Parathyroid adenoma (tissue), 2 donors: ENCODE results near the gene GPC5.

Experiments
- H2AFZ ChIP-seq: fragments of 300-600 bp; sonication (generic); one replicate; pipeline ENCODE4 v1.7.0; 2017; ENCODE audit warnings: antibody characterized with exemption, mild to moderate bottlenecking
- H3K27ac ChIP-seq: fragments of 300-600 bp; sonication (generic); one replicate; pipeline ENCODE4 v1.7.0; 2017
- H3K27me3 ChIP-seq: fragments of 300-600 bp; sonication (generic); one replicate; pipeline ENCODE4 v1.7.0; 2017; ENCODE audit warnings: low read length; ENCODE audit not compliant: control insufficient read depth, insufficient read depth
- H3K36me3 ChIP-seq: fragments of 300-600 bp; sonication (generic); one replicate; pipeline ENCODE4 v1.7.0; 2017; ENCODE audit warnings: low read length; ENCODE audit not compliant: control insufficient read depth, insufficient read depth
- H3K4me1 ChIP-seq: fragments of 300-600 bp; sonication (generic); one replicate; pipeline ENCODE4 v1.7.0; 2017; ENCODE audit warnings: control low read depth
- H3K4me2 ChIP-seq: fragments of 300-600 bp; sonication (generic); one replicate; pipeline ENCODE4 v1.7.0; 2017; ENCODE audit warnings: low read length
- H3K4me3 ChIP-seq: fragments of 300-600 bp; sonication (generic); one replicate; pipeline ENCODE4 v1.7.0; 2017; ENCODE audit warnings: low read depth, low read length
- H3K79me2 ChIP-seq: fragments of 300-600 bp; sonication (generic); one replicate; pipeline ENCODE4 v1.7.0; 2017; ENCODE audit warnings: control low read depth
- H3K9ac ChIP-seq: fragments of 300-600 bp; sonication (generic); one replicate; pipeline ENCODE4 v1.7.0; 2017; ENCODE audit warnings: mild to moderate bottlenecking
- H3K9me3 ChIP-seq: fragments of 300-600 bp; sonication (generic); one replicate; pipeline ENCODE4 v1.7.0; 2017; ENCODE audit warnings: low read length; ENCODE audit not compliant: control insufficient read depth
- TF ChIP-seq, protein P1 (sequence below): fragments of 300-600 bp; sonication (generic); IDR thresholded peaks from one replicate; pipeline ENCODE4 v1.7.0; 2017; ENCODE audit warnings: antibody characterized with exemption, mild to moderate bottlenecking
- donor health status: primary hyperparathyroidism.

Gene GPC5

GRCh38 chr13:92717857-92718256 lies 1319.4 kb downstream of the GPC5 start:
- H3K4me1 ChIP-seq = no peaks in the 10 kb centered on the region
- no peak overlapping the region for H2AFZ ChIP-seq
- H3K79me2 ChIP-seq = no peaks in the 10 kb centered on the region
- H3K27ac ChIP-seq = no peak overlapping the region
- no peak overlapping the region for H3K4me3 ChIP-seq
- H3K9ac ChIP-seq = no peak overlapping the region
- no peaks in the 10 kb centered on the region for H3K27me3 ChIP-seq
- H3K4me2 ChIP-seq = no peak overlapping the region
- H3K36me3 ChIP-seq = no peaks in the 10 kb centered on the region
- TF ChIP-seq, protein P1, sequence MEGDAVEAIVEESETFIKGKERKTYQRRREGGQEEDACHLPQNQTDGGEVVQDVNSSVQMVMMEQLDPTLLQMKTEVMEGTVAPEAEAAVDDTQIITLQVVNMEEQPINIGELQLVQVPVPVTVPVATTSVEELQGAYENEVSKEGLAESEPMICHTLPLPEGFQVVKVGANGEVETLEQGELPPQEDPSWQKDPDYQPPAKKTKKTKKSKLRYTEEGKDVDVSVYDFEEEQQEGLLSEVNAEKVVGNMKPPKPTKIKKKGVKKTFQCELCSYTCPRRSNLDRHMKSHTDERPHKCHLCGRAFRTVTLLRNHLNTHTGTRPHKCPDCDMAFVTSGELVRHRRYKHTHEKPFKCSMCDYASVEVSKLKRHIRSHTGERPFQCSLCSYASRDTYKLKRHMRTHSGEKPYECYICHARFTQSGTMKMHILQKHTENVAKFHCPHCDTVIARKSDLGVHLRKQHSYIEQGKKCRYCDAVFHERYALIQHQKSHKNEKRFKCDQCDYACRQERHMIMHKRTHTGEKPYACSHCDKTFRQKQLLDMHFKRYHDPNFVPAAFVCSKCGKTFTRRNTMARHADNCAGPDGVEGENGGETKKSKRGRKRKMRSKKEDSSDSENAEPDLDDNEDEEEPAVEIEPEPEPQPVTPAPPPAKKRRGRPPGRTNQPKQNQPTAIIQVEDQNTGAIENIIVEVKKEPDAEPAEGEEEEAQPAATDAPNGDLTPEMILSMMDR = no peak
- H3K9me3 ChIP-seq = no peaks in the 10 kb centered on the region

GRCh38 chr13:92719868-92720267 lies 1321.4 kb downstream of the GPC5 start:
- Histone ChIP-seq H3K4me1 (no peaks in the 10 kb centered on the region), H3K36me3 (no peaks in the 10 kb centered on the region)

DNA sequence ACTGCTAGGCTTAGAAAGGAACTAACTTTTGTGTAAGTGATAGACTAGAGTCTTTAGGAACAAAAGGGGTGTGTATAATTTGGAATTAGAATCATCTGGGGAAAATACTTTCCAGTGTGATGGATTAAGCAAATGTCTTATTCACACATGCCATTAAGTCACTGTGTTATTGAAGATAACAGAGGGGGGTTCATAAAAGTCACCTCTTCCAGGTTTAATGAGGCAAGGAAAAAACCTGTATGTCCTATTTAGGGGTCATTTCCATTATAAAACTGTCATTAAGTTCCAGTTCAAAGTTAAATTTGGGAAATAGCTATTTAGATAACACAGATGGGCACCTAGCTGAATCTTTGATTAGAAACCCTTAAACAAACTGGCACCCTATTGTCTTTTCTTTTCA lies 1323.2 kb downstream of the GPC5 start:
- H3K9me3 ChIP-seq = no peaks in the 10 kb centered on the region
- H3K36me3 ChIP-seq = no peaks in the 10 kb centered on the region
- H3K79me2 ChIP-seq = no peaks in the 10 kb centered on the region
- no peak overlapping the region for H3K4me3 ChIP-seq
- H2AFZ ChIP-seq = no peak overlapping the region
- H3K4me1 ChIP-seq = no peaks in the 10 kb centered on the region
- H3K27me3 ChIP-seq = no peaks in the 10 kb centered on the region
- H3K4me2 ChIP-seq = no peak overlapping the region
- no peak overlapping the region for H3K9ac ChIP-seq
- TF ChIP-seq, protein P1 = no peak
- no peak overlapping the region for H3K27ac ChIP-seq

More at GRCh38 chr13:92719868-92720267, 1321.4 kb downstream of the GPC5 start:
- no peaks in the 10 kb centered on the region for H3K79me2 ChIP-seq
- no peak overlapping the region for H3K4me2 ChIP-seq
- no peaks in the 10 kb centered on the region for H3K27me3 ChIP-seq
- H3K9me3 ChIP-seq = no peaks in the 10 kb centered on the region
- H3K27ac ChIP-seq = no peak overlapping the region
- no peak overlapping the region for H3K4me3 ChIP-seq
- TF ChIP-seq, protein P1 = no peak
- no peak overlapping the region for H3K9ac ChIP-seq
- no peak overlapping the region for H2AFZ ChIP-seq

DNA sequence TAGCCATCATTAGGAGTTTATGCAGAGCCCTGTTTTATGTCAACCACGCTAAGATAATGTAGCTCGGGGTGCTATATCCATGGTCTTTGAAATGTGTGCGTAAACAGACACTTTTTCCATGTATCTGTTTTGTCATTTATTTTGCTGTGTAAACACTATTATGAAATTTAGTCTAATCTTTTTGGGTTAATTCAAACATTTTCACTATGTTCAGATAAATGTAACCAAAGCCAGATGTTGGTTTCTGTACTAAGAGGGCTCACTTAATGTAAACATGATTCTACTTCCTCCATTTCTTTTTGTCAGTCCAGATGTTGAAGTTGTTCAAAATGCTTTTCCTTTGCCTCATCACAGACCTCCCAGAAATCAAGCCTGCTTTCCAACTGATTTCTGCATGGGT lies 1328.7 kb downstream of the GPC5 start:
- TF ChIP-seq, protein P1 = no peak
- no peak overlapping the region for H2AFZ ChIP-seq
- H3K79me2 ChIP-seq = no peaks in the 10 kb centered on the region
- H3K9me3 ChIP-seq = no peaks in the 10 kb centered on the region
- no peak overlapping the region for H3K4me2 ChIP-seq
- H3K27ac ChIP-seq = no peak overlapping the region
- no peaks in the 10 kb centered on the region for H3K27me3 ChIP-seq
- no peak overlapping the region for H3K9ac ChIP-seq
- no peak overlapping the region for H3K4me3 ChIP-seq
- H3K36me3 ChIP-seq = no peaks in the 10 kb centered on the region
- no peaks in the 10 kb centered on the region for H3K4me1 ChIP-seq

GRCh38 chr13:92734068-92734467 lies 1335.6 kb downstream of the GPC5 start:
- H3K9me3 ChIP-seq = no peaks in the 10 kb centered on the region
- no peak overlapping the region for H3K4me3 ChIP-seq
- H3K36me3 ChIP-seq = no peaks in the 10 kb centered on the region
- no peak overlapping the region for H3K9ac ChIP-seq
- no peaks in the 10 kb centered on the region for H3K4me1 ChIP-seq
- H2AFZ ChIP-seq = no peak overlapping the region
- TF ChIP-seq, protein P1 = no peak
- no peak overlapping the region for H3K4me2 ChIP-seq
- no peak overlapping the region for H3K27ac ChIP-seq
- no peaks in the 10 kb centered on the region for H3K79me2 ChIP-seq
- H3K27me3 ChIP-seq = no peaks in the 10 kb centered on the region
